Mucosa of descending colon (tissue), 3 donors: ENCODE measurements around the gene EFNA5. TPM values are rescaled to one million over a fixed set of nuclear protein-coding genes. Genes with fewer than 3 reads are reported as not detected.

Experiments
- ATAC-seq: fragments of 200-7000 bp; cut with Tn5 transposase; one replicate; pipeline ENCODE4 v1.9.1; 2020; ENCODE audit warnings: mild to moderate bottlenecking, moderate library complexity
- DNase-seq, 3 donors: peaks; one replicate each; pipeline ENCODE4 v3.0.0-alpha.2; 2020
- H3K36me3 ChIP-seq: fragments of 200-600 bp; one replicate; pipeline ENCODE4 v1.8.0; 2021; ENCODE audit warnings: low read depth, mild to moderate bottlenecking
- H3K4me1 ChIP-seq: fragments of 200-600 bp; one replicate; pipeline ENCODE4 v1.8.0; 2021; ENCODE audit warnings: low read depth, mild to moderate bottlenecking
- H3K4me3 ChIP-seq: fragments of 200-600 bp; one replicate; pipeline ENCODE4 v1.8.0; 2021; ENCODE audit warnings: mild to moderate bottlenecking
- H3K9me3 ChIP-seq: fragments of 200-600 bp; one replicate; pipeline ENCODE4 v1.8.0; 2021; ENCODE audit warnings: mild to moderate bottlenecking
- CTCF ChIP-seq: fragments of 200-600 bp; IDR thresholded peaks from one replicate; pipeline ENCODE4 v1.8.0; 2022; ENCODE audit warnings: antibody characterized with exemption, mild to moderate bottlenecking
- intact Hi-C, 2 donors: fragments of 100-400 bp; cut with DNase I in 1 of 2; cut with micrococcal nuclease in 1 of 2; formaldehyde crosslinking; loops; one replicate each; pipeline versions ENCODE4 v1.11.0 to v1.11.1; 2022; cut with DNase I, micrococcal nuclease
- total RNA-seq, 3 donors: library from RNA; stranded (reverse); fragmentation: NEBNext Ultra II Directional in 2 of 3; extraction: Animal tissue kit (Norgen Biotek cat#: 25700) in 2 of 3; gene quantifications; one replicate each; pipeline versions ENCODE4 v1.2.1 to v1.2.4, GENCODE V29; 2021 to 2023
- donor health status: DM: no; HTN: no; CAD: no; lungs with moderate emphysema.
- donor health status: DM: no; HTN: no; CAD: no.
- donor health status: DM: no; HTN: yes; CAD: no.

EFNA5 gene
- total RNA-seq, 3 donors from 2014 or later, result 12.7 to 14.4 (median 14.3) TPM

- ATAC-seq (no peak), DNase-seq (no peak)
- H3K4me3 ChIP-seq, result peak overlapping the region; percentile 2
- peaks cover 10% of the 10 kb centered on the region for H3K4me1 ChIP-seq
- H3K9me3 ChIP-seq, result no peaks in the 10 kb centered on the region
- H3K36me3 ChIP-seq, result no peaks in the 10 kb centered on the region
- no peak for TF ChIP-seq CTCF
- intact Hi-C loops, result no loop called here
Measured at GRCh38 chr5:107673039-107673367, 2.3 kb upstream of the EFNA5 start.

DNA sequence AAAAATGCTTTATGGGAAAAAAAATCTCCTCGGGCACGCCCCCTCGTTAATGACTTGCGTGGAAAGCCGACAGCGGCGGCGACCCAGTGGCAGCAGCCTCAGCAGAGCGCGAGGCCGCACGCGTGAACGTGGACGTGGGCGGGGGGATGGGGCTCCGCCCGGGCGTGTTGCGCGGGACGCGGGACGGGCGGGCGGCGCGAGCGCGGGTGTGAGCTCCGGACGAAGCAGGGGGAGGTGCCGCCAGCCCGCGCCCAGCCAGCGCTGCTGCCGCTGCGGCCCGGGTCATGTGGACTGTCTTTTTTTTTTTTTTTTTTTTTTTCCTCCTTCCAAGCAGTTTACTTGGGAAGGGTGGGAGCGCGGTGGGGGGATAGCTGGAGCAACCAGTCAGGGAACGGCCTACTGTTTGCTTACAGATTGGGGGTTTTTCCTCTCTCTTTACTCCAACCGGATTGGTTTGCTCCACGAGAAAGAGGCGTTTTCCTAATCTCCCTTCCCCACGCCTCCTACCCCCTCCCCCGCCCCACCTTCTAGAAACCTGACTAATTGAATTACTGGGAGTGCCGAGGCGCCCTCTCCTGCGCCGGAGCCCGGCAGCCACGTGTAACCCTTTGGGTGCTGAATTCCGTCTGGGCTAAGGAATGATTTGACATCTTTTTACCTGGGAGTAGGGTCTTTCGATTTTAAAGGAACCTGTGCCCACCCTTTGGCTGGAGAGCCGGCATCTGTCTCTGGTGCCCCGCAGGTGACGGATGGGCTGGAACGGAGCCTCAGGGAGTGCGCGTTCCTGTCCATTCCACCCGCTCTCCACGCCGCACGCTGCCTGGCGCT is 1.7 kb upstream of the EFNA5 start:
- Histone ChIP-seq H3K4me1 (peaks cover 10% of the 10 kb centered on the region), H3K4me3 (peak overlapping the region; percentile 37), H3K9me3 (no peaks in the 10 kb centered on the region), H3K36me3 (no peaks in the 10 kb centered on the region)
- peak; percentile 84 to 91 (median 86) for DNase-seq
- peak; percentile 75 for ATAC-seq
- no peak for TF ChIP-seq CTCF
- intact Hi-C loops, result no loop called here

DNA sequence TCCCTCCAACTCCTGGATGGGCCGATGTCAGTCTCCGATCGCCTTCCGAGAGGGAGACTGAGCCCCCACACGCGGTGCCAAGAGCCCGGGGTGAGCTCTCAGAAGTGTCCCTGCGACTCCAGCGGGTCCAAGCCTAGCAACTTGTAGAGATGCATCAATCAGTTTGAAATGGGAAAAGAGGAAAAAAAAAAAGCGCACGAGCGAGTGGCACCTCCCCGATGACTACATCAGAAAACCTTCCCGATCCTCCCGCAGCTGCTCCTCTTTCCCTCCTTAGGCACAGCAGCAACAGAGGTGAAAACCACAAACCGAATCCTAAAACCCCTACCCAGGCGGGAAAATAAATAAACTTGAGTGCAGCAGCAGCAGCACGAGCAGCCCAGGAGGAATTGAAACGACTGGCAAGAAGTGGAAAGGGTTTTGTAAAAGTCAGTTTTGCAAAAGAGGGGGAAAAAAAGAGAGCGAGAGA is 1.0 kb upstream of the EFNA5 start:
- Histone ChIP-seq H3K36me3 (no peaks in the 10 kb centered on the region), H3K4me1 (peaks cover 10% of the 10 kb centered on the region), H3K4me3 (peak overlapping the region; percentile 37), H3K9me3 (no peaks in the 10 kb centered on the region)
- TF ChIP-seq CTCF, result no peak
- no peak for DNase-seq
- intact Hi-C loops, result no loop called here
- peak; percentile 1 for ATAC-seq

DNA sequence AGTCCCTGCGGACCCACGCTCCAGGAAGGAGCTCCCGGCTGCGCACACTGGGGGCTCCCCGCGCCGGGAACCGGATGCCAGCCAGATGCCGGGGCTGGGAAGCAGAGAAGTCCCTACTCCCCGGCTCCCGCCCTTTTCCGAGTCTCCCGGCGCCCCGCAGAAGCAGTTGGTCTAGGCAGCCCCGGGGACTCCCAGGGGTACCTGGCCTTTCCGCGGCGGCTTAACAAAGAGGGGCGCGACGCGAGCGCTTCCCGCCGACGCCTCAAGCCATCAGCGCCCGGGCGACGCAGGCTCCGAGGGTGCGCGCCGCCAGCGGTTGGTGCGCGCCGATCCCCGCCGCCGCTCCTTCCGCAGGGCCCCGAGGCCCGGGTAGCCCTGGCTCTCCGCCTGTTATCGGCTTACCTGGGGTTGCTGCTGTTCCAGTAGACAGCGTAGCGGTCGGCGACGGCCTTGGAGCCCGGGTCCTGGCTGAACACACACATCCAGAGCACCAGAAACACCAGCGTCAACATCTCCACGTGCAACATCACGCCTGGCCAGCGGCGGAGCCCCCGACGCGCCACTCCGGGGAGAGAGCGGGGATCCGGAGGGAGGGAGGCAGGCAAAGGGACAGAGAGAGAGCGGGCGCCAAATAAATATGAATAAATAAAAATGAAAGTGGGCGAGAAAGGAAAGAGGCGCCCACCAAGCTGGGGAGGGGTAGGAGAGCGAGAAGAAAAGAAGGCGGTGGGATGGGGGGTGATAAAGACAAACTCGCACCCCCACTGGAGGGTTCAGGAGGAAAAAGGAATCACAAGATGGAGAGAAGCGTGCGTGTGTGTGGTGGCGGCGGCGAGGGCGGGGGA is 428 bp downstream of the EFNA5 start:
- no peak for TF ChIP-seq CTCF
- DNase-seq (peak; percentile 34 to 62 (median 62)), ATAC-seq (peak; percentile 20)
- H3K4me1 ChIP-seq, result peaks cover 10% of the 10 kb centered on the region
- no peaks in the 10 kb centered on the region for H3K36me3 ChIP-seq
- H3K9me3 ChIP-seq, result no peaks in the 10 kb centered on the region
- H3K4me3 ChIP-seq, result peak overlapping the region; percentile 37
- intact Hi-C loops, result no loop called here

GRCh38 chr5:107669096-107670031 is 1.4 kb downstream of the EFNA5 start:
- H3K4me3 ChIP-seq, result peak overlapping the region; percentile 37
- no peaks in the 10 kb centered on the region for H3K36me3 ChIP-seq
- no peak for TF ChIP-seq CTCF
- ATAC-seq (no peak), DNase-seq (peak; percentile 51 to 66 (median 55))
- peaks cover 10% of the 10 kb centered on the region for H3K4me1 ChIP-seq
- no peaks in the 10 kb centered on the region for H3K9me3 ChIP-seq
- intact Hi-C loops, result no loop called here
